HS-27A (cell line): ENCODE data around the gene ICAM2.

Source experiments
- DNase-seq: peaks from one replicate; pipeline ENCODE4 v3.0.0-alpha.2; 2012; ENCODE audit warnings: low read depth, missing footprints

ICAM2 gene

DNA sequence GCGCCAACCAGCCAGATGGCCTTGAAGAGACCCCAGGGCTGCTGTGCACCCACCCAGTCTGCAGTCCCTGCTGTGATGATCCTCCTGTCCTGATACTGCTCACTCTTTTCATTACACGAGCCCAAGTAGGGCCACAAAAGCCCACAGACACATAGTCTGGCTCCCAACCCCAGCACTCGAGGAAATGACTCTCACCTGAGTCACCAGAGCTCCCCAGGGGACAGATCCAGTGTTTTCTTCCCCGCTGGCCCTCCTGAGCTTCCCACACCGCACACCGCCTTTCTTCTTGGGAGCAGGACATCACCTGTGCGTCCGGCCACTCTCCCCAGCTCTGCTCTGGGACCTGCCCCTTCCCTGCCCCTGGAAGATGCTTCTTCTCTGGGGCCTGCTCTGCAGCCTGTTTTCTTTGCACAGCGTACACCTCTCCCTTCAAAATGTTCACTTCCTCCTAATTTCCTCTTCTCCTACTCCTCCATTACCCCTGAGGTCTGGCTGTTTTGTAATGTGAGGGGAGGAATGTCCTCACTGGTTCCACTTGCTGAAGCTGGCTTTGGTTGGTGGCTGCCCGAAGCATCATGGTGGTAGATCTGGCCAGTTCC is 45.7 kb downstream of the ICAM2 start:
- DNase-seq: no peak

DNA sequence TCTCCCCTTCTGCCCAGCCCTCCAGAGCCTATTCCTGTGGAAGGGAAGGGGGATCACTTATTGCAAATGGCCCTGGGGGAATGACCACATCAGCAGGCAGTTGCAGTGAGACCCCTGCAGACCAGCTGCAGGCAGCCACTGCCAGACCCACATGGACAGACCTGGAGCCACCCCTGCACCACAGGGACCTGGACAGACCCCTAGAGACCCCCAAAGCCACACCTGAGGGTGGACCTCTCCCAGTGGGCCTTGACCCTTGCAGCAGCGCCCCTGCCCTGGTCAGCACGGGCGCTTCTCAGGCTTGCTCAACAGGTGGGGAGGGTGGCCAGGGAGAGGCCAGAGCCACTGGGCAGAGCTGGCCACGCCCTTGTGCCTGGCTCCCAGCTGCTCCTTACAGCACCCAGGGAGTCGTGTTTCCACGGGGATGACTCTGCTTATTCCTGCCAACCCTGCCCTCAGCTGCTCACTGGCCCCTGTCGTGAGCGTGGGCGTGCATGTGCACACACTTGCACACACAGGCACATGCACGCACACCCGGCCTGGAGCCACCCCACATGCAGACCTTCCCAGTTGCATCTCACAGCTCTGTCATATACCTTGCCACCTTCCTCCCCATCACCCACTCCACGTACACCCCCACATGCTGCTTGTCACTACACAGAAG is 46.4 kb downstream of the ICAM2 start:
- DNase-seq: no peak

DNA sequence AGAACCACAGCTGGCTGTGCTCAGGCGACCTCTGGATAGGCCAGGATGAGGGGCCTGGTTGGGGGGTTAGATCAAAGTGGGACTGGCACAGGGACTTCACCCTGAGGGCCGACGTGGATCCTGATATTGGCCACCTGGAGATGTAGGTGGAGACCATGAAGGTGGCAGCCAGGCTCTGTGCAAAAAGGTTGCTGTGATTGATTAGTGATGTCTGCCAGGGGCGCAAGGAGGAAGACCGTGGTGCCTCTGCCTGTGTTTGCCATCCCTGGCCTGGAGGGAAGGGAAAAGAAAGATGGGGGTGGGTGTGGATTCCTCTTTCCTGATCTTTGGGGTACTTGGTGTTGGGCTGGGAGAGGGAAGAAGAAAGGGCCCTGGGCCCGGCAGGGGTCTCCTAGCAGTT is 47.2 kb downstream of the ICAM2 start:
- DNase-seq: no peak

DNA sequence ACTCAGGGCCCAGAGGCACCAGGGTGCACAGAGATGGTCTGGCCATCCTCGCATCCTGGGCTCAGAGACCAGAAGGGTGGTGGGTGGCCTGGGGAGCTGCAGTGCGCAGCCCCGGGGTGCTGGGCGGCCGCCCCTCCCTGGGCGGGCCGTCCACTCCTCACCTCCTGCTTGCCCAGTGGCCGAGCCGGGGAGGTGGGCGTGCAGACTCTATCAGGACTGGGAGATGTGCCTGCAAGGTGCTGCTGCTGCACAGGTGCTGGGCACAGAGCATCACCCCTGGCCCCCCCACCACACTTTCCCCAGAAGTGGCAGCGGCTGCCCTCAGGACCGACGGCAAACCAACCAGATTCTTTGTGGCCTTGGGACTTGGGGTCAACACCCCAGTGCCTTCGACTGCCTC is 47.6 kb downstream of the ICAM2 start, which contains the start of gene SCN4A:
Gene SCN4A (minus strand): TSS at position 123 of the 400 bp plus-strand sequence. CDS start 77 bp downstream, at position 46.
- DNase-seq: no peak

DNA sequence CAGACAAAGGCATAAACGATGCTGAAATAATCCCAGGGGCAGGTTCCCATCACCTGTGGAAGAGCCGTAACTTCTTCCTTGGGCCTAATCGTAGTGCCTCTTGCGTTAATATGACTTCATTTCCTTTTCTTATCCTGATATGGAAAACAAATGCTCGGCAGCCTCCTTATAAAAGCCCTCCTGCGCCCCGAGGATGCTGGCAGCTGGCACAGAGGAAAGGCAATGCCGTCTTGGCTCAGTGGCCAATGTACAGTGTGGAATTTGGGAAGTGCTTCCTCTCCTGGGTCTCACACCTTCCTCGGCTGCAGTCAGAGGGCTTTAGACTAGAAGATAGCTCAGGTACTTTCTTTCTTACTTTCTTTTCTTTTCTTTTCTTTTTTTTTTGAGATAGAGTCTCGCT is 51.2 kb downstream of the ICAM2 start:
- no peak for DNase-seq

DNA sequence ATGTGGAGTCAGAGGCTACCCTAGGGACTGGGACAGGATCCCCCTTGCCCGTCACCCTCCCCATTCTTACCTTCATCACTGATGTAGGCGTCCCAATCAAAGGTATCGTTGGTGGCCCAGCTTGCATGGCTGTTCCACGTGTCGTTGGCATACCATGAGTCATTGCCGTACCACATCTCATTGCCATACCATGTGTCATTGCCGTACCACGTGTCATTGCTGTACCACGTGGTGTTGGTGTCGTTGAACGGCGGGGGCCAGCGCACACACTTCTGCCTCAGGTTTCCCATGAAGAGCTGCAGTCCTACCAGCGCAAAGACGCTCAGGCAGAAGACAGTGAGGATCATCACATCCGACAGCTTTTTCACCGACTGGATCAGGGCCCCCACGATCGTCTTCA is 52.5 kb downstream of the ICAM2 start:
- DNase-seq: no peak

DNA sequence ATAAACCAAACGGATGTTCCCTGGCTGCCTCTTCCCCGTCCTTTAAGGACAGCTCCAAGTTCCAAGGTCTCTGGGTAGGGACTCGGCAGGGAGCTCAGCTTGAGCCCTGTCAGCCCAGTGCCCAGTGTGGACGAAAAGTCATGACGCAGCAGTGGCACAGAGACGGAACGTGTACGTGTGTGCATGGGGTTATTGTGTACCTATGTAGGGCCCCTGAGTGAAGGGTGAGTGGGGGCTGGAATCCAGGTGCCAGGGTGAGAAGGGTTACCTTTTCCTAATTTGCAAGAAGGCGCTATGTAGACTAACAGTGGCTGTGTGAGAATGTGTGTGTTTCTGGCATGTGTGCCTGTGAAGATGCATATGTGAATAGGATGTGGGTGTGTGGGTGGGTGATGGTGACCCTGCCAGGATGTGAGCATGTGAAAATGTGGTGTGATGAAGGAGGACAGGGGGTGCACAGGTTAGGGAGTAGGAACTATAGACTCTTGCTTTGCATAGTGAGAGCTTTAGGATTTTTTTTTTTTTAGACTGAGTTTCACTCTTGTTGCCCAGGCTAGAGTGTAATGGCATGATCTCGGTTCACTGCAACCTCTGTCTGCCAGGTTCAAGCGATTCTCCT is 53.7 kb downstream of the ICAM2 start:
- DNase-seq: no peak

DNA sequence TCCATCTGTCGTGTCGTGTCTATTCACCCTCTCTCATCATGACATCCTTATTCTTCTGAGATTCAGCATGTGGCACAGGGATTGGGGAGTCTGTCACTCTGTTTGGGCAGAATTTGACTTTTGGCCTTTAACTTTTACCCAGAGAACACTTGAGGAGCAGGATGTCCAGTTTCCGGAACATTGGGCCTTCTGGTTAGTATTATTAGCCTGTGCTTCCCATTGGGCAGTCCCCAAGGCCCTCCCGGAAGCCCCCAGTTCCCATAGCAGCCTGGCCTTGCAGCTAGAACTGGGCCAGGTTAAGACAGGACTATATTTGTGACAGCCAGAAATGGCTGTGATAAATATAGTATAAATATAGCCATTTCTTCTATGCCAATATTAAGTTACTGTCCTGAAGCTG is 57.3 kb downstream of the ICAM2 start:
- no peak for DNase-seq

DNA sequence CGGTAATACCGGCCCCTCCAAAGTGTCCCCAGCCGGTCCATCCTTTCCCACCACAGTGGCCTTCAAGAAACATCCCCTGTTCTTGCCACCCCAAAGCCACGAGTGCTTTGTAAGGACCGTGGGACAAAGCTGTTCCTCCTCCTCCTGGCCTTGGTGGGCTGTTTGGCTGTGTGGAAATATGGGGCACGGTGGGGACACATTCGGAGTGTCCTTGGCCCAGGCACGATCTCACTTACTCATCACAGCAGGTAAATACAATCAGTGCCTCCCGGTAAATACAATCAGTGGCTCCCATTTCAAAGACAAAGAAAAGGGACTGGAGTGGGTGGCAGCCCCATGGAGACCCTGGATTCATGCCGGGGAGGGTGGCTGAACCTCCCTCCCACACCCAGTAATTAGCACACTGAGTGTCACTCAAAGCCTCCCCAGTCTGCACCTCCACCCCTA is 58.1 kb downstream of the ICAM2 start:
- DNase-seq: no peak

DNA sequence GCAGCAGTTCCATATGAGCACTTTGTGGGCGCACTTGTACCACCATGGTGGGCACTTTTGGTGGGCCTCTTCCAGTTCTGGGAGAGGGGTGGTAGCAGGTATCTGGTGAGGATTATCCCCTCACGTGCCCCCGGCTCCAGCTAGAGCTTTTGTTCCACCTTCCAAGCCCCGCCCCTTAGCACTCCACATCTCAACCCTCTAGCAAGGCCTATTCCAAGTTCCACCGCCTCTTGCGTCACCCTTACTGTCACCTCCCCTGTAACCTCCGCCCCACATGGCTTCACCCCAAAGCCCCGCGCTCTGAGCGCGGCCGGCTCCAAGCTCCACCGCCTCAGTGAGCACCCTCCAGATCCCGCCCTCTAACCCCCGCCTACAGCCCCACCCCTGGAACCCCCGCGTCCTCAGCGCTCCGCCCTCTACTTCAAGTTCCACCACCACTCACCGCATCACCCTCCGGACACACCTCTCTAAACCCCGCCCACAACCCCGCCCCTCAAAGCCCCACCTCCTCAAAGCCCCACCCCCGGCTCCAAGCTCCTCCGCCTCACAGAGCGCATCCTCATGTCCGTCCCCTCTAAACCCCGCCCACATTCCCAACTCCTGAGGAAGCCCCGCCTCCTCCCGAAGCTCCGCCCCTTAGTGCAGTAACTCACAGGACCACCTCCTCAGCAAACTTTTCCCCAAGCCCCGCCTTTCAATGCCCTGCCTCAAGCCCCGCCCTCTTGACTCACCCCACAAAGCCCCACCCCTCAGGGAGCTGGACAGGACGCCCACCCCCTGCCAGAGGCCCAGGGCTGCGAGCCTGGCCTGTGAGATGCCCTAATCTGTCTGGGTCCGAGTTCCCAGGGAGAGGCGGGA is 58.8 kb downstream of the ICAM2 start:
- no peak for DNase-seq

DNA sequence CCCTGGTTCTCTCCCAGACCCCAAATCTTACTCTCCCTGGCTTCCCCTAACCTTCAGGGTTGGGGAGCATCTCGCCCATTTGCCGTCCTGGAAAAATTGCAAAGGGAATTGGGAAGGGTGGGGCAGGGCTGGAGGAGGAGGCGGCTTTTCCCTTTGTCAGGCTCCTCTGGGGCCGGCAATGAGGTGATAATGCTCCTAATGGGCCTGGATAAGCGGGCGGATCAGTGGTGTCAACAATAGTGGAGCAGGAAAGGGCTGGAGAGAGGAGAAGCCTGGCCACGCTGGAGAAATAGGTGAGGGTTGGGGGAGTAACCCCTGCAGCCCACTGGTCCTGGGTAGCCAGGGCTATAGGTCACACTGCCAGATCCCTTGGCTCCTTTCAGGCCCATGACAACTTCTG is 60.0 kb downstream of the ICAM2 start:
- no peak for DNase-seq

DNA sequence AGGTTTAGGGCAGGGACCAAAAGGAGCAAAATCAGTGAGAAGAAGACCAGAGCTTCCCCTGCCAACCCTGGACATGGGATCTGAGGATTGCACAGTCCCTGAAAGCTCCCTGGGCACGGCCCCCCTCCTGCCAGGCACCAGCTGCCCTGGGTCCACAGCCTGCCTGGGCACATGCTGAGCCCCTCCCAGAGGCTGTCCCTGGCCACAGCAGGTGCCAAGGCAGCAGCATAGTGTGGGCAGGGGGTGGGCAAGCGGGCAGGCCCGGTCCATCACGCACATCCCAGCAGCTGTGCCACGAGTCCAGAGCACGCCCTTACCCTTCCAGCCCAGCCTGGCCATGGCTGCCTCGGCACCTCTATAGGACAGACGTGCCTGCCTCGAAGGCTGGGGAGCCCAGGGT is 60.4 kb downstream of the ICAM2 start:
- DNase-seq: no peak

DNA sequence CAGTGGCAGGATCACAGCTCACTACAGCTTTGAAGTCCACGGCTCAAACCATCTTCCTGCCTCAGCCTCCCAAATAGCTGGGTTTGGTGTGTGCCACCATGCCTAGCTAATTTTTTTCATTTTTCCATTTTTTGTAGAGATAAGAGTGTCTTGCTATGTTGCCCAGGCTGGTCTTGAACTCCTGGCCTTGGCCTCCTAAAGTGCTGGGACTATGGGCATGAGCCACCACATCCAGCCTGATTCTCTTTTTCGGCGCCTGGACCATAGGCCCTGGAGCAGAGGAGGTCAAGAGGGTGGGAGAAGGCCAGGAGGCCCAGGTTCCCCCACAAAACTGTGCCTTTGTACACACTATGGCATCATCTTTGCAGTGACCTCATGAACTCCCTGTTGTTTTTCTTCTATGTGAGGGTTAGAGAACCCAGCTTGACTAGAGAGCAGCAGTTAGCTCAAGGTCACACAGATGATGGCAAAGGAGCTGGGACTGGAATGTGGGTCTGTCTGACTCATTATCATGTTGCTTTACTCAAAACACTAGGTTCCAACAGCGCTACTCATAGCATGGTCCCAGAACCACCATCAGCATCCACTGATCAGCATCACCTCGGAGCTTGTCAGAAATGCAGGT is 64.0 kb downstream of the ICAM2 start:
- no peak for DNase-seq

DNA sequence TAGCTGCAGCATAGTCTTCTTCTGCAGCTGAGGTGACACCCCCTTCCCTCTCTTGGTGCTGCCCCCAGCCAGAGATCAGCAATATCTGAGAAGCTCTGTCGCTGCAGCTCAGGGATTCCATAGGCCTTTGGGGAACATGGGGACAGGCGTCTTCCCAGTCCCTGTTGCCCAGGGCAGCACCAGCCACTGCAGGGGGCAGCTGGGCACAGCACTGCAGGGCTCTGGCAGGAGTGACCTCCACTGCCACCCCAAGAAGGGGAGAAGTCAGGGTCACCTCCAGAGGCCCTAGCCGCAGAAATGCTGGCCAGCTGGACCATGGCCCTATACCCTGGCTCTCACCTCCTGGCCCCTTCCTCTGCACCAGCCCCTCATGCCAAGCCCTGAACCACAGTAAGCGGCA is 64.6 kb downstream of the ICAM2 start:
- DNase-seq: no peak

DNA sequence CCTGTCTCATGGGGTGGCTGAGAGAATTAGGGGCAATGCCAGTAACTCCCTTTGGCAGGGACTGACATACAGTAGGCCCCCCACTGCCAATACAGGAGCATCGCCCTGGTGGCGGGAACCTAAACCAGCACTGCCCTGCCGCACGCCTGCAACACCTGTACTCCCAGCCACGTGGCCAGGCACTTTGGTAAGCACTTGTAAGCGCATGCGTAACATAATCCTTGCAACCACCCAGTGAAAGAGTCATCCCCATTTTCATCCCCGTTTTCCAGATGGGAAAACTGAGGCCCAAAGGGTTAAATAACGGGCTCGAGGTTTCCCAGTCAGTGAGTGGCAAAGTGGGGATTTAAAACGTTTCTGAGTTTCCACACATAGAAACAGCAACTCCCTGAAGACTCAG is 65.2 kb downstream of the ICAM2 start:
- no peak for DNase-seq

DNA sequence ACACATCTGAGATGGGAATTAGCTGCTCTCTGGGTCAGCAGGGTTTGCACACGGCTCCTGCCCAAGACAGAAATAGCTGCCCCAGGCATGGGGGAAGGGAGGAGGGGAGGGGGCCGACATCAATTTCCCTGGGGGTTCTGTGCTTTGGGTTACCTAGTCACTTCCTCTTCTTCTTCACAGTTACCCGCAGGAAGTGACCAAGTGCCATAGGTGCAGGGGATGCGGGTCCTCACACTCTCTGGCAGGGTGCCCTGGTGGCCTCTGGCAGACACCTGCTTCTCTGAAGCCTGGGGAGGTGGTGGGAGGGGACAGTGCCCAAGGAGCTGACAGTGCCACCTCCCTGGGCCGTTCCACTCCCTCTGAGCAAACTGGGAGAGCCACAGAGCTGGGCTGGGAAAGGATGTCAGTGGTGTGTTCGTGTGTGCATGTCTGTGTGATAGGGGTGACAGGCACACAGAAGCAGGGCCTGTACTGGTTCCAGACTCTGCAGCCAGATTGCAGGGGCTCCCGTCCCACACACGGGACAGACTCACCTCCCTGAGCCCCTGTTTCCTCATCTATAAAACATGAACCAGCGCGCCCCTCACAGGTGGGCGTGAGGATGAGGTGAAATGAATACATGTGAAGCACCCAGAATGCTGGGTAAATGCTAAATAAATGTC is 65.9 kb downstream of the ICAM2 start:
- no peak for DNase-seq
